Renal cortex interstitium (tissue), 11 donors: Measurements from ENCODE around the gene METTL21C. TPM values are rescaled to one million over a fixed set of nuclear protein-coding genes. Genes with fewer than 3 reads are reported as not detected.

ENCODE experiments used
- DNase-seq, 11 donors: peaks; one replicate each; pipeline ENCODE4 v3.0.0-alpha.2; 2013; ENCODE audit warnings: low read depth in 9 of 11, low spot score in 4 of 11; ENCODE audit errors: extremely low read depth in 1 of 11
- polyA plus RNA-seq, 3 donors: library from polyadenylated mRNA; unstranded; fragments of 120-200 nt; gene quantifications; one replicate each; pipeline ENCODE4 v1.2.1, GENCODE V29; 2013; ENCODE audit not compliant: insufficient read length in 3 of 3

METTL21C gene
- polyA plus RNA-seq, 3 donors: 0.22 to 0.86 (median 0.82) TPM

DNA sequence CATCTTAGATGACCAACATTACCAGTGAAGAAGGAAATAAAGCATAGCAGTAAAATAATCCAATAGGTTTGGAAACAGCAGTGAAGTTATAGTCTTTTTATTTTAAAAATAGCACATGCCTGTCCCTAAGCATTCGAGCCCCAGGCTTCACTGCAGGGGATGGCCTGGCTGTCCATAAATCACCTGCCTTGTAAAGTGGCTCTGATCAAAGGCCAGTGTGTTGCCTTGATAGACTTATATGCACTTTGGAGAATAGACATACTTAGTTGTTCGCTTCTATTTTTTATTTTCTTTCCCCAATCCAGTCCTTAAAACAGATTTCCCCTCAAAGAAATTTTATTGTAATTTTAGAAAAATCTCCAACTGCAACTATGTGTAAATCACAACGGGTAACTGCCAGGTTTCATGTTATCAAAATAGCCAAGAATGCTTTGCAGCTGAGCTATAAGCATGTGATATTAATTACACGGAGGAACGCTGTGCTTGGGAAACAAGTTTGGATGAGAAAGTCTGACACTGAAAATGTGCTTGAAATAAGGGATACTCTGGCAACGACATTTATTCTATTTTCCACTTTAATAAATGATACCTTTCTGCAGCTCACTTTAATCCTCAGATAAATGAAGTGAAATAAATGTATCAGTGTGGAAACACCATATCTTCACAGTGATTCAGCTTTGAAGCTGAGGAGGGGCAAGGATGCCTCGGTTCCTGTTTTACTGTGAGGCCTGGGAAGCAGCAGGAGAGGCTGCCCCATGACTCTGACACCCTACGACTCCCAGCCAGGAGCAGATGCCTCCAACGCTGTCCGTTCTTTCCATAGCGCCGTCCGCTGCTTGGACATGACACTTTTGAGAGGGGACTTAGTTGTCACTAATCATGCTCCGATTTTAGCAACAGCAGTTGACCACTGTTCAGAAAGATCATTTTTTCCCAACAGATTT is 5.5 kb upstream of the METTL21C start:
- DNase-seq: no peak

DNA sequence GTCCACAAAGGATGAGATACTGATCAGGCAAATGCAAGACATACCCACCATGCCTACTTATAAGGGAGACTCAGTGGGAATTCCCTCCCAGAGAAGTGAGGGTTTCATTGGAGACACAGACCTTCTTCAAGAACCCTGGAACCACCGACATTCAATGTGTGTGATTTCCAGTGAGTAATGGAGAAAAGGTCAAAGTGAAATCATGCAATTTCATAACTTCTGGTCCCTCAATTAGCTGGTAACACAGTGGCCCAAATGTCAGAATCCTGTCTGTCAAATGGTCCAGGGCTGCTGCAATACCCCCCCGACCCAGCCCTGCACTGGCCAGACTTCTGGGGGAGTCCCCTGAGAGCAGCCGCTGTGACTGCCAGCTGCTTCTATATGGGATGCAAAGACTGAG is 4.7 kb upstream of the METTL21C start:
- no peak for DNase-seq

DNA sequence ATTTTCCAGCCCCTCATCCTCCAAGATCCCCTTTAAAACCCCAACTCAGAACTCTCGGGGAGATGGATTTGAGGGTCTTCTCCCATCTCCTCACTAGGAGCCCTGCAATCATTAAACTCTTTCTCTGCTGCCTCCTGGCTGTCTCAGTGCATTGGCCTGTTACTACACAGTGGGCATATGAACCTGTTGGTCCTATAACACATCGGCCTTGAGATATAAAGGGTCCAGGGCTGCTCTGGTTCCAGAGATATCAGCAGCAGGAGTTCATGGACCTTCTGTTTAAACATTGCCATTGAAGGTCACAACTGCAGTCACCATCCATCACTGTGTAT is 3.8 kb upstream of the METTL21C start:
- no peak for DNase-seq

DNA sequence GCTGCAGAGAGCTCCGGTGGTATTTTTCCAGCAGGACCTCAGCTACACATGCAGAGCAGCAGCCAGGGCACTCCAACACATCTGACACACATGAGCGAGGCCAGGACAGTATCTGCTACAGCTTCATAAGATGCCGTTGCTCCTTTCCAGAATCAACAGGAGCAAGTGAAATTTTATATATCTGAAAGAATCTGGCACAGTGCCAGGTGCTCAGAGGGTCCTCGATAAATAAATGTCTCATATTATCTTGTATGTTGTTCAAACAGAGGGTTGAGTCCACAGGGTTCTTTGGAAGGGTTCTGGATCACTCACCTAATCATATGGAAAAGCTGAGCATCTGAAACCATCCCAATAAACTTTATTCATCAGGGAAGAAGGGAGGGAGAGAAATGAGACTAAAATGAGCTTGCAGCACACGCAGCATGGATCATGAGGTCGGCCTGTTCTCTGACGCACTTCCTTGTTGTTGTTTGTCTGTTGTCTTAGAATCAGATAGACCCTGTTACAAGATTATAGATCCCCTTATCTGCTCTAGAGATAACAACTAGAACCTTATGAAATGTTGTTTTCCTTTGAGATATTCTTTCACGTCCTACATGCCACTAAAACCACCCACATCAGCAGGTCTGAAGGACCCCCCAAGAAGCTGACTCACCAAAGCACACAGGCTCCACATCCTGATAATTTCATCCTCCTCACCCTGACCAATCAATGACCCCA is 3.2 kb upstream of the METTL21C start:
- no peak for DNase-seq

DNA sequence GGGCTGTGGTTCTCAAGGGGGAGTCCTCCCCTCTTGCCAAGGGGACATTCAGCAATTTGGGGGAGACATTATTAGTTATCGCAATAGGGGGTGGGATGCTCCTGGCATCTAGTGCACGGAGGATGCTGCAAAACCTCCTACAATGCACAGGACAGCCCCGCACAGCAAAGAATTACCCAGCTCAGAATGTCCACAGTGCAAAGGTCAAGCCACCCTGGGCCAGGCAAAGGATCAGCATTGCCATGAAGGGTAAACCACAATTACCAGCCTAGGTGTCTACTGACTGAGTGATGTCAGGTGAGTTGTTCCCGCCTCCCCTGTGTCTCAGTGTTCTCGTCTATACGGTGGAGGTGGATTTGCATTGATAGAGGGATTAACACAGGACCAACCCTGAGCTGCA is 2.4 kb upstream of the METTL21C start:
- DNase-seq: no peak

DNA sequence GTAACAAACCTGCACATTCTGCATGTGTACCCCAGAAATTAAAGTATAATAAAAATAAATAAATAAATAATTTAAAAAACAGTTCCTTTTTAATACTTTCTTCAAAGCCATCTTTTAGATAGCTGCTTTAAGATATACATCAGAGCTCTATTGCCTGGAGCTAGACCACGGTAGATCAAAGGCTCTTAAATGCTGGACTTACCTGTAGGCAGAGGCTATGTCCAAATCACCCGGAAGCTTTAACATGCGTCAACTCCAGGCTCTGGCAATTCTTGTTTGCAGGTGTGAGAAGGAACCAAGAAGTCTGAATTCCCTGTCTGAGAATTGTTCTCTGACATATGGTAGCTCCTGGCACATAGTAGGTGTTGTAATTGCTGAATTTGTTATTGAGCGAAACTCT is 1.6 kb upstream of the METTL21C start:
- DNase-seq: no peak

DNA sequence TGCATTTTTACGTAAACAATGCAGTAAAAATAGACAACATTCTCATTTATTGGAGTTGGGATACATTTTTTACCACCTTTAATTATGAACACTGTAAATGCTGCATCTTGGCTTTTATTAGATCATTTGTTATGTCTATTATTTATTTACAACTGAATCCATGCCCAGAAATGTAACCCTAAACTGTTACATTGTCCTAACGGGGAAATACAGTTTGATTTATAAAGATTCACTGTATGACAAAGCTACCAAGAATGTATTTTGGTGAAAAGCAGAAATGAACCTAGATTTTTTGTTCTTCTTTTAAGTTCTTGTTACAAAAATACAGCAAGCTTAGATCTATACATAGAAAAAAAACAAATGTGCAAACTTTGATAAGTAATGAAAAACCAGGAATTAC is 1.1 kb downstream of the METTL21C start:
- no peak for DNase-seq

DNA sequence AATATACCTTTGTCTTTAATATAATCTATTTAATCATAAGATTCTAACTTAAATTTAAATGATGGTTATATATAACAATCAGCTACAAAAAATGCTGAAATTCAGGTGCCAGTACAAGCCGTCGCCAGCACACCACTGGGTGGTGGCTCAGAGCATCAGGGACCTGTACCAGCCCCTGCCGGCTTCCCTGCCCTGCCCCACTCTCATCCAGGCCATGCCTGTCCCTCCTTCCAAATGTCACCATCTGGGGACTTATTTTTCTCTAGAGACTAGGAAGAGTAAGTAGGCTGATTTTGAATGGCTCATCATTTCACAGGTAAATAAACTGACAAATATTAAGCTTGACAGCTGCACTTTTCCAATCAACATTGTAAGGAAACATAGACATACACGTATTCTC is 1.6 kb downstream of the METTL21C start:
- DNase-seq: no peak

DNA sequence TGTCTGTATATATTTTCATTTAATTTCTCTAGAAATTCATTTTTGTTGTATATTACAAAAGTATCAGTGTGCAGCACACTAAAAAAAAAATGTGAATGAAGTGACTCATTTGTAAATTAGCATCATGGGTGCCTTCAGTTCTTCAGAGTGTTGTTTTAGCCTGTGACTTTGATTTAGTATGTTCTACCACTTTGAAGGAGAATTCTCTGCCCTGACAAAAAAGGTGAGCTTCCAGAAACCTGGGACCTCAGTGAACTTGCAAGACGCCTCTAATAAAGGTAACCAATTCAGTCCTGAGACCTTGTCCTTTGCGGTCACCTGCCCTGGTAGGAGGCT is 2.4 kb downstream of the METTL21C start:
- DNase-seq: no peak

DNA sequence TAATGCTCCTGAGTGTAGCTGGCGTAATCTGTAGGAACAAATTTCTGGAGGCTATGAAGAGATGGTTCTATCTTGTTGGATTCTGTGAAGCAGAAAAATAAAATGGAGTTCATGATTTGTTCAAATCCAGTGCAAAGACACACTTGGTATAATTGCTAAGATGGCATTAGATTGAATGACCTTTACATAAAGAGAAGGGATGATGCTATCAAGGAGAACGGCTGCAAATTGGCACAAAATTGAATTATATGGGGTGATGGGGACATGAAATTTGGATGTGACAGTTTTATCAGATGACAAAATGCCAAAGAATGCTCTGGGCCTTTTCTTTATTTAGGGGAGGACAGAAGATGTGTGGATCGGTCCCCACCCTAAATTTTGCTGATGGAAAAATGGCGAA is 4.0 kb downstream of the METTL21C start:
- no peak for DNase-seq

DNA sequence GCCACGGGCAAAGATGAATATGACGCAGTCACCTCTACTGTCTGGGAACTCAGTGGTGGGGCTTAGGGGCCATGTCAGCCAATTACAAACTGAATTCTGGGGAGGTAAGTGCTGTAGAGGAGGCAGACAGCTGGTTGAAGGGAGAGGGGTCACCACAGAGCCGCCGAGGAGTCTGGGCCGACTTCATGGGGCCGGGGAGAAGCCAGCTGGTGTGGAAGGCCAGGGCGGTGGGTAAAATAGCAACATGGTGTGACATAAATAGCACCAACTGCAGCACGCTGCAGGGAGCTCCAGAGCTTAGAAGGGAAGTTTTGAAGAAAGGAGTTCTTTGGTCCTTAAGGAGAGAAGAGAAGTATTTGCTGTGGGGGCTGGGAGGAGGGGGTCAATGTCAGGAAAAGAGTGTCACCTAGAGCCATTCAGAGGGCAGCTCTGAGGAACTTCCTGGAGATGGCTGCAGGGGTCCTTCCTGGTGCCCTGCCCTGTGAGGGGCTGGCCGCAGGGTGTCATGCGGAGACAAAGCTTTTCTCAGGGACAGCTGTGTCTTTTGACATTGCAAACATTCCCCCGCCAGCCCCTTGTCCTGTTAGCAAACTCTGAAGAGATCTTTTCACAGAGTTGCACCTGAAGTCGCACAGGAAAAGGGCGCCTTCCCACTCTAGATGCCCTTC is 6.4 kb downstream of the METTL21C start:
- DNase-seq: no peak

DNA sequence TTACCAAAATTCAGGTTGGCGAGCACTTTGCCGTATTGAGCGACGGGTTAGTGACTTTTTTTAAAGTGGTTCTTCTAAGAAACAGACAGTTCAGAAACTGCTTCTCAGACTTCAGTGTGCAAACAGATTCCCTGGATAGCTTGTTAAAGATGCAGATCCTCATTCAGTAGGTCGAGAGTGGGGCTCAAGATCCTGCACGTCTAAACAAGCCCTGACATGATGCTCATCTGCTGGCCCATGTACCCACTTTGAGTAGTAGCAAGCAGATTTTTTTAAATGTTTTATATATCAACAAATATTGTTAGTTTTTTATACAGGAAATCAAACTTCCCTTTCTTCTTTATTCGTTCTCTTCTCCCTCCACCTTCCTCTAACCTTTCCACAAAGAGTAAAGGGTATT is 7.3 kb downstream of the METTL21C start:
- no peak for DNase-seq

DNA sequence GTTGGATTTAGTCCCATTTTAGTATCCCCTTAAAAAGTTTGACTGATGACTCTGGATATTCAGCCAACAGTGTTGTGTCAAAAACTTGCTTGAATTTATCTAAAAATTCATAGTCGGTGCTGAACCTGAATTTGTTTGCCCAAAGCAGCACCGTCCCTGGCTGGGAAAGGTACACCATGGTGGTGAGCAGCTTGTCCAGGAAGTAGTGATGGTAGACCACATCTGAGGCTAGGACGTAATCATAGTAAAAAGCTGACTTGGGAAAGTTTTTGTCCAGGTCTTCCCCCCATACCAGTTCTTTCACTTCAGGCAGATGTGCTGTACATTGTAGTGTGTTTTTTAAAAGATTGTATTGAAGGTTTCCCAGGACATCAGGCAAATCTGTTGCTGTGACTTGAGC is 8.8 kb downstream of the METTL21C start:
- DNase-seq: no peak

DNA sequence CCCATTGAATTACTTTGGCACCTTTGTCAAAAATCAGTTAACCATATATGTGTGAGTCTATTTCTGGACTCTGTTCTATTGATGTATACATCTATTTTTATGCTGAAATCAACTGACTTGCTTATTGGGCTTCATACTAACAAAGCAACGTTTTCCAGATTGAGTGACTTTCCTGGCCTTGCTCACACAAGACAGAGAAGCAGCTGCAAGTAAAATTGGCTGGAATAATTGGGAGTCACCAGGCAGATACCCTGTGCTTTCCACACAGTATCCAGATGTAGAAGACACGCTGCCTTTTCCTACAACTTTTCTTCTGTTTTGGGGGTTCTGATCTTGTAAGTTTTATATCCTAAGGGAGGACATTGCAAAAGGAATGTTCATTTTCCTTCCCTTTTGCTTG is 11.2 kb downstream of the METTL21C start:
- no peak for DNase-seq

DNA sequence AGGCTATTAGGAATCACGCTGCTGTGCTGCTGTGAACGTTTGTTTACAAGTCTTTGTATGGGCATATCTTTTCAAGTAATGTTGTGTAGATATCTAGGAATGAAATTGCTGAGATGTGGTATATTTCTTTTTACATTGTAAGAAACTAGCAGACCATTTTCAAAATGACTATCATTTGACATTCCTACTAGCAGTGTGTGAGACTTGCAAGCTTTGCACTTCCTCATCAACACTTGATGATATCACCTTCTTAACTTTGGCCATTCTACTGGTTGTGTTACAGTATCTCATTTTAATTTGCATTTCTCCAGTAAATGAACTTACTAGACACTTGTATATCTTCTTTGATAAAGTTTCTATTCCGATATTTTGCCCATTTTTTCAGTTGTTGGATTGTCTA is 12.1 kb downstream of the METTL21C start:
- no peak for DNase-seq

DNA sequence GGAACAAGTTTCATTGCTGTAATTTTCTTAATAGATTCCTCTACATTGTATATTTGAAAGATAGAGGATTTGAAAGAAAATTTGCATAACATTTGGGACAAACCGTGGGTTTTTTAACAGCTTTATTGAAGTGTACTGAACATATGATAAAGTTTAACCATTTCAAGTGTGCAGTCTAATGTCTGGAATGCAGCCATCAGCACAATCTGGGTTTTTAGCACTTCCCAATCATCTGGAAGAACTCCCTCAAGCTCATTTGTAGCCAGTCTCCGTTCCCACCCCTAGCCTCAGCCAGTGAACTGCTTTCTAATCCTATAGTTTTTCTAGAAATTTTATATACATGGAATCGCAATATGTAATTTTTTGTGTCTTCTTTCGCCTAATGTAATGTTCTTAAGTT is 12.6 kb downstream of the METTL21C start:
- no peak for DNase-seq

DNA sequence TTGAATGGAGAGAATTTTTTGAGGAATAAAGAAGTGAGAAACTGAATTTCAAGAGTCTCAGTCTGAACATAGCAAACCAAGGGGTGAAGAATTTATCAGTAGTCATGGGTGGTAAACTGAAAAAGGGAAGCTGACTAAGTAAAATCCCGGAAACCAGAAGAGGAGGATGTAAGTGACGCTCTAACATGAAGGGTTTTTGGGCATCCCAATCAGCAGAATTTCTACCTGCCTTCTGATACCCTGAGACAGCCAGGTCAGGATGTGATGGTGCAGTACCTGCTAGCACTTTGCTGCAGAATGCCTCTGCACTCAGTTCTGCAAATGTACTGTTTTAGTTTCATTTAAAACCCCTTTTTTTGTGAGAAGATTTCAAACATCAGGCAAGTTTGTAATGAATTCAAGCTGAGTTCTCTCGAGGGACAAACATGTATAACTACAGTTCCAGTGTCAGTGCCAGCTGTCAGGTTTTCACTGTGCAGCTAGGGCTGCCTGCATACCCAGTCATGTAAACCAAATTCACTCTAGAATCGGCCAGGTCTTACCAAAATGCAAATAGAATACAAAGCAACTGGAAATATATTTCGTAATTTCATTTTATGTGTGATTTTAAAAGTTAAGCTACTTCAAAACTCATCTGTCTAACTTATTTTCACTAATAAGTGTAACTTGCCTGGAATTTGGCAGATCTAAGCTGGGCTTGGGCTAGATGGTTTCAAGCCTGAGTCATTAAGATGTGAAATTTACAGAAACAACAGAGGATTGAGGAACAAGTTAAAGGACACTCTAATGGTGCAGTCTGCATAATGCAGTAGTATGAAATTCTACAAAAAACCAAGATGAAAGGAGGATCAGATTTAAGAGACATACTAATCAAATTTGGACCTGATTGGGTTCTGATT is 13.8 kb downstream of the METTL21C start:
- no peak for DNase-seq

DNA sequence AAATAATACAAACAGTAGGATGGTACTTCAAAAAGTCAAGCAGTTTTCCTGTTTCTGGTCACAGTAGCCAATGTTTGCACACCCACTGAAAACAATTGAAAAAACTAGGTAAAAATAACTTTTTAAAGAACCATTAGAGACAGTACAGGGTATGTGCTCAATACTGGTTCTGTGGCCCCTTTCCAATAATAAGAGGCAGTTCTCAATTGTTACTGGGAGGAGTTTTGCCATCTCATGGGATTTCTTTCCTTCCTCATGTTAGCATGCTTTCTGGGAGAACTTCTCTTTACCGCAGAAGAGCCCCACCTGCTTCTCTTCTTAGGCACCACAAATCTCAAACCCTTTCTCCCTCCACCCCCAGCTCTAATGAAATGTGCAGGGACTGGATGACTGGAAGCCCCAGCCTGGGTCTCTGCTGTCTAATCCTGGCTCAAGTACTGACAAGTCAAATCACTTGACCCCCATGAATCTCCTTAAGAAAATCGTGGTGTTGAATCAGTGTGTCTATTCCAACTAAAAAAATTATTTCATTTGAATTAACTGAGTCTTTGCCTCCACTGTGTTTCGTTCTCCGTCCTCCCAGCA is 14.6 kb downstream of the METTL21C start:
- DNase-seq: no peak
